ENCODE measurements around the gene EFHB.
"Not testable (repeated sequence)": the region's sequence is repeated elsewhere in the genome, so short reads cannot be mapped to it uniquely, and the experiment has no call there.

The EFHB gene

GRCh38 chr3:19934098-19934566 lies at the start of gene EFHB:
TSS of gene EFHB (minus strand) at chr3:19934217. CDS start at chr3:19934018, 199 bp downstream.
- DNase-seq: no peak

GRCh38 chr3:19972054-19972453 lies 38.0 kb upstream of the EFHB start:
- no peak for DNase-seq

- DNase-seq: no peak
Measured at GRCh38 chr3:19970327-19970726, 36.3 kb upstream of the EFHB start.

- DNase-seq: no peak
Measured at GRCh38 chr3:19967812-19968211, 33.8 kb upstream of the EFHB start.

- no peak for DNase-seq
Measured at GRCh38 chr3:19967208-19967607, 33.2 kb upstream of the EFHB start.

- DNase-seq: no peak
Measured at GRCh38 chr3:19961960-19962359, 27.9 kb upstream of the EFHB start.

GRCh38 chr3:19960696-19961095 lies 26.7 kb upstream of the EFHB start:
- no peak for DNase-seq

- no peak for DNase-seq
Measured at GRCh38 chr3:19959505-19959904, 25.5 kb upstream of the EFHB start.

GRCh38 chr3:19957354-19957753 lies 23.3 kb upstream of the EFHB start:
- DNase-seq: not testable (repeated sequence)

- DNase-seq: no peak
Measured at GRCh38 chr3:19954676-19955075, 20.7 kb upstream of the EFHB start.

- no peak for DNase-seq
Measured at GRCh38 chr3:19950316-19950715, 16.3 kb upstream of the EFHB start.

- DNase-seq: no peak
Measured at GRCh38 chr3:19948226-19948591, 14.2 kb upstream of the EFHB start.

- DNase-seq: peak; percentile 14
Measured at GRCh38 chr3:19947549-19948225, 13.7 kb upstream of the EFHB start.

GRCh38 chr3:19946832-19947548 lies 13.0 kb upstream of the EFHB start, which contains the start of gene RAB5A:
TSS of gene RAB5A (plus strand) at chr3:19947097. CDS start at chr3:19950899, 3,802 bp downstream.
- DNase-seq: peak; percentile 86

GRCh38 chr3:19945969-19946831 lies 12.2 kb upstream of the EFHB start:
- peak; percentile 30 for DNase-seq

GRCh38 chr3:19945534-19945933 lies 11.5 kb upstream of the EFHB start:
- DNase-seq: no peak

- DNase-seq: no peak
Measured at GRCh38 chr3:19940643-19941042, 6.6 kb upstream of the EFHB start.

- DNase-seq: no peak
Measured at GRCh38 chr3:19938295-19938627, 4.2 kb upstream of the EFHB start.

- no peak for DNase-seq
Measured at GRCh38 chr3:19937459-19938294, 3.7 kb upstream of the EFHB start.

- no peak for DNase-seq
Measured at GRCh38 chr3:19932422-19932821, 1.6 kb downstream of the EFHB start.

GRCh38 chr3:19931767-19932188 lies 2.2 kb downstream of the EFHB start:
- no peak for DNase-seq

GRCh38 chr3:19931180-19931692 lies 2.8 kb downstream of the EFHB start:
- DNase-seq: no peak

All from DMS79 treated with DMSO at 0.1 percent for 48 hours (cell line).